GM11168 (cell line): ENCODE data around the gene DOCK6.

Source experiments
- in situ Hi-C: fragments of 300-500 bp; cut with MboI; formaldehyde crosslinking; loops from one replicate; pipeline ENCODE4 v1.12.0; 2022; ENCODE audit warnings: low sequenced_read_pairs; ENCODE audit not compliant: unreplicated experiment

Gene DOCK6

GRCh38 chr19:11279505-11280236, 17.3 kb upstream of the DOCK6 start:
- in situ Hi-C loops = loop anchor here (10.0 kb wide), 1 partner anchor 205 kb away; the partner anchor contains the start of gene ELAVL3

- in situ Hi-C loops = no loop called here
Observed at GRCh38 chr19:11278670-11279069, 16.3 kb upstream of the DOCK6 start.

- in situ Hi-C loops = no loop called here
Observed at GRCh38 chr19:11274533-11275086, 12.3 kb upstream of the DOCK6 start.

GRCh38 chr19:11273989-11274388, 11.7 kb upstream of the DOCK6 start:
- in situ Hi-C loops = no loop called here

- in situ Hi-C loops = no loop called here
Observed at GRCh38 chr19:11273296-11273695, 11.0 kb upstream of the DOCK6 start.

- in situ Hi-C loops = no loop called here
Observed at GRCh38 chr19:11269408-11269807, 7.1 kb upstream of the DOCK6 start.

- in situ Hi-C loops = no loop called here
Observed at GRCh38 chr19:11268783-11269267, 6.5 kb upstream of the DOCK6 start.

GRCh38 chr19:11267316-11268085, 5.2 kb upstream of the DOCK6 start:
- in situ Hi-C loops = no loop called here

GRCh38 chr19:11265785-11266236, 3.5 kb upstream of the DOCK6 start:
- in situ Hi-C loops = no loop called here

GRCh38 chr19:11265177-11265784, 3.0 kb upstream of the DOCK6 start:
- in situ Hi-C loops = no loop called here

- in situ Hi-C loops = no loop called here
Observed at GRCh38 chr19:11264452-11265176, 2.3 kb upstream of the DOCK6 start.

- in situ Hi-C loops = no loop called here
Observed at GRCh38 chr19:11263726-11264125, 1.4 kb upstream of the DOCK6 start.

GRCh38 chr19:11261431-11261970, 823 bp downstream of the DOCK6 start:
- in situ Hi-C loops = no loop called here

- in situ Hi-C loops = no loop called here
Observed at GRCh38 chr19:11260996-11261395, 1.3 kb downstream of the DOCK6 start.

- in situ Hi-C loops = no loop called here
Observed at GRCh38 chr19:11257846-11258380, 4.4 kb downstream of the DOCK6 start.

- in situ Hi-C loops = no loop called here
Observed at GRCh38 chr19:11256189-11256588, 6.1 kb downstream of the DOCK6 start.

- in situ Hi-C loops = no loop called here
Observed at GRCh38 chr19:11254666-11255065, 7.7 kb downstream of the DOCK6 start.

- in situ Hi-C loops = no loop called here
Observed at GRCh38 chr19:11252665-11253355, 9.5 kb downstream of the DOCK6 start.
